NCI-H1417 treated with DMSO at 0.1 percent for 48 hours (cell line): ENCODE measurements around the gene DUSP11.
A peak's percentile ranks its signal among the peaks of the same experiment; 100 is the strongest.
"Not testable (repeated sequence)": the region's sequence is repeated elsewhere in the genome, so short reads cannot be mapped to it uniquely, and the experiment has no call there.

Experiments
- DNase-seq: peaks from one replicate; lab custom pipeline; 2025; lab: John Stamatoyannopoulos, UW

The DUSP11 gene

DNA sequence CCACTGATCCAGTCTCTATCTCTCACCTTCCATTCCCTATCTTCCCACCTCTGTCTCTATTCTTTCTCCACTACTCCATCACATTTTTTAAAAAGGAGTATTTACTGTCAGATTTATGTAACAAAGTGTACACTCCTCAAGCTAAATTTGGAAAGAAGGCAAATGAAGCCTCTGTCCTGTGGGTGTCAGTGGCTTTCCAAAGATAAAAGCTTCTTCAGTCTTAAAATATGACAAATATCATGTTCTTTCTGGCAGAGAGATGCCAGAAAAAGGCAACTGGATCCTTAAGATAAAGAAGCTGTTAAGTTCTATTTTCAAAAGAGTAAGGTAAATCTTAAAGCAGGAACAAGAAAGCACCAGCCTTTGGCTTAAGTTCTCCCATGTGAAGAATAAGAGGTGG, 7.1 kb downstream of the DUSP11 start:
- no peak for DNase-seq

DNA sequence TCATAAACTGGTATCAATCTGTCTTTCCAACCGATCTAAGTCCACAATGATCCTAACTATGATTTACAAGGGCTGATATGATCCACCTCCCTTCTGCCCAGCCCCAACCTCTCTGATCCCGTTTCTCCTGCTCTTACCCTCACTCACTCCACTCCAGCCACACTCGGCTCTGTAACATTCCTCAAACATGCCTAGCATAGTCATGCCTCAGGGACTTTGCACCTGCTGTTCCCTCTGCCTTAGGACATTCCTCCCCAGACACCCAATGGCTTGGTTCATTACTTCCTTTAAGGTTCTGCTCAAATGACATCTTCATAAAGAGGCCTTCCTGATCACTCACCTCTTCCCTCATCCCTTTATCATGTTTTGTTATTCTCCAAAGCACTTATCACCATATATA, 9.2 kb downstream of the DUSP11 start:
- no peak for DNase-seq

DNA sequence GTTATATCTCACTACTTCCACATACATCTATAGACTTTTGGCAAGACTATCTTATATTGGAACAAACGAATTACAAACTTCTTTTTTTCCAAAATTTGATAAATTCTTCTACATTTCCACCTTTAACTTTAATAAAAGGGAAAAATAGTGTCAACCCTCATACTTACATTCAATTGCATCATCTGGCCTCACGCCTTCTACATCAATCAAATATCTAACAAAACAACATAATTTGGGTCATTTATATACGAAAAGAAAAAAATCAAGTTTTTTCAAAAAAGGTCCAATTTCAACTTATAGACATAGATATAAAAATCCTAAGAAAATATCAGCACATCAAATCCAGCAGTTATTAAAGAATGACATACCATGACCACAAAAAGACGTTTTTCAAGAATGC, 12.9 kb downstream of the DUSP11 start:
- no peak for DNase-seq

DNA sequence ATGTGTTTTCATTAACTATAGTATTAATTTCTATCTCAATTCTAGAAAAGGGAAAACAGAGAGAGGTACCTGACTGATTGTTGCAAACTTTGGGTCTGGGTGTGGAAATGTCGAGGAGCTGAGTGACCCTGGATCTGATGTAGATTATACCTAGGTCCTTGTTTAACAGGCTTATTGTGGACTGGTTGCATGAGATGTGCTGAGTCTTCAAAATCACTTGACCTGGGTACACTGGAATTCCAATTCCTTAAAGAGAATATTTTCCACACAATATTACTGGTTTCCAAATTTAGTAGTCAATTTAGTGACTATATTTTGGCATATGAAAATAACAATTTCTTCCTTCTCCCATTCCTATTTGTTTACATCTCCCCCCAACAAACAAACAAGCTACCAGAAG, 13.6 kb downstream of the DUSP11 start:
- no peak for DNase-seq

DNA sequence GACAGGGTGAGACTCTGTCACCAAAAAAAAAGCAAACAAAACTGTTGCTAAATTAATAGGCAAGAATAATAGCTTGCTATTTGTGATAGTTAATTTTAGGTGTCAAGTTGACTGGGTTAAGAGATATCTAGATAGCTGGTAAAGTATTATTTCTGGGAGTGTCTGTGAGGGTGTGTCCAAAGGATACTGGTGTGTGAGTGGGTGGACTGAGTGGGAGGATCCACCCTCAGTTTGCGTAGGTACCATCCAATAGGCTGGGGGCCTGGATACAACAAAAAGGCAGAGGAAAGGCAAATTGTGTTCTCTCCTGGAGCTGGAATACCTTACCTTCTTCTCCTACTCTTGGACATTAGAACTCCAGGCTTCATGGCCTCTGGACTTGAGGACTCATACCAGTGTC, 15.0 kb downstream of the DUSP11 start:
- no peak for DNase-seq

DNA sequence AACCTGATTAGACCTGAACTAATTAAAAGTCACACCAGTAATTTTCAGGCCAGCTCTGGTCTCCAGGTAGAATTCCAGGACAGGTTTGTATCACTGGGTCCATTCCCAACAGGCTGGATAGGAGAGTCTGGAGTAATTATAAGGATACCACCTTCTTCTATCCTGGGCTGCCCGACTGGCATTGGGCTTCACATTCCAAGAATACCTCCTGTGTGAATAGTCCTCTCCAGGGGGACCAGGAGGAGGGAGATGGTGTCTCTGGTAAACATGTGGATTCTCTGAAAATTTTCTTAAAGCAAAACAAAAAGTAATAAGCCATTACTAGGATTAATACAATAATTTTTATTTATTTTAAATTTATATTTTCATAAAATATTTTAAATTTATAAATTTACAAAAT, 17.3 kb downstream of the DUSP11 start:
- no peak for DNase-seq

DNA sequence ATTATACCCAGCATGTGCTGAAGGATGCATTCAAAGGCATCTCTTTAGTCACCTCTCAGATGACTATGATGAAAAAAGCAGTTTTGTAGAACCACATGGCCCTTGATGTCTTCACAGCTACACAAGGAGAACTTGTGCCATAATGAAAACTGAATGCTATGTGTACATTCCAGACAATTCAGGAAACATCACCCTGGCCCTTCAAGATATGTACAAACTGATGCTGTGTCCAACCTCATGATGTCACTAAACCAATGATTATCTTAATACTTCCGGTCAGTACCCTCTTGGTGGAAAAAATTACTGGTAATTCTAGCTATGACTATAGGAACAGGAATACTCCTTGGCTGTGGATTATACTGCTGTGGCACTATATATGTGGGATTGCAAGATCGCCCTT, 20.0 kb downstream of the DUSP11 start:
- DNase-seq = no peak

DNA sequence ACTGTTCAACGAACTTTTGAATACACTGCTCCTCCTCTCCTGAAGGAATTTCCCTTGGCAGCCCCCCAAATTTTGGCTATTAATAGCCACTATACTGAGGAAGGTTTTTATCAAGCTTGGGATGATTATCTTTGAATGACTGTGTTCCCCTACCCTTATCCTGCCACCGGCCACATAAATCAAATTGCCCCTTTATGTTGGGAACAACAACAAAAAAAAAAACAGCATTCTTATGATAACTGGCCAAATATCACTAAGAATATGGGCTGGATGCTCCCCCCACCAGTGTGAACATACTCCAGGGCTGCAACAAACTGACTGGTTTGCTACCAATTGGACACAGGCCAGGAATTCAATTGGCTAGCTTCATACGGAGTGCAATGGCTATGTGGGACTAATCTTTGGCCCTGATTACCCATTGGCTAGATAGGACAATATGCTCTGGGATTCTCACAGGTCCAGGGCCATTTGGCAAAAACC, 20.6 kb downstream of the DUSP11 start:
- no peak for DNase-seq

DNA sequence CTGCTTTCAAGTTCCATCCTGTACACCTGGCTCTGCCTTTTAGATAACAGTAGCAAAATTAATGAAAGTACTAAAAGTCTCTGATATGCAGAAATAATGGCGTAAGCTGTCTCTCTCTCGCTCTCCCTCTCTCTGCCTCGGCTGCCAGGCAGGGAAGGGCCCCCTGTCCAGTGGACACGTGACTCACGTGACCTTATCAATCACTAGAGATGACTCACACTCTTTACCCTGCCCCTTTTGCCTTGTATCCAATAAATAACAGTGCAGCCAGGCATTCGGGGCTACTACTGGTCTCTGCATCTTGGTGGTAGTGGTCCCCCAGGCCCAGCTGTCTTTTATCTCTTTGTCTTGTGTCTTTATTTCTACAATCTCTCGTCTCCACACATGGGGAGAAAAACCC, 25.6 kb downstream of the DUSP11 start:
- DNase-seq = not testable (repeated sequence)

DNA sequence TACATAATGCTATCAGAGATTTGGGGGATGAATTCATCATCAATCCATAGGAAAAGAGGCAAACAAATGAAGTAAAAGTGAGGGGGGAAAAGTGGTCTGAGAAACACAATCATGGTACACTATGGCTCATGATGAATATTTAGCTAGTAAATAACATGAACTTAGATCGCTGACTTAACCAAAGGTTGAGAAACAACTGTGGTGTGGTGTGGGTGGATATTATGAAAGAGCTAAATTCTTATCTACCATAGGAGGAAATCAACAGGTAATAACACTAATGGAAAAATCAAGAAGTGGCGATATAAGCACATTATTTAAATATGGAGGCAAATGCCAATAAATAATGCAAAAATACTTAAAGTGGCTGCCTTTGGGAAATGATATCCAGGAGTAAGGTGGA, 30.6 kb downstream of the DUSP11 start:
- DNase-seq = no peak

DNA sequence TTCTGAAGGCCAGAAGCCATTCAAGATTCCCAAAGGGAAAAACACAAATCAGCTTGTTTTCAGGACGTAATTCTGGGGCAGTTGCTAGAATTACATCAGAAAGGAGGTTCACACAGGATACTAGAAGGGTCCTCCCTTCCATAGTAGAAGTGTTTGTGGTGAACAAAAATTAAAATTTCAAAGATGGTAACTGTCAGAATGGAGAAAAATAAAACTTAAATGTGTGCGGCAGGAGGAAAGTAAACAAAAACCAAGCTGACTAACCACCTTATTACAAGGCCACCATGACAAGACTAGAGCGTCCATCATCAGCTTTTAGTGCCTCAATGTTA, 33.1 kb downstream of the DUSP11 start:
- no peak for DNase-seq

DNA sequence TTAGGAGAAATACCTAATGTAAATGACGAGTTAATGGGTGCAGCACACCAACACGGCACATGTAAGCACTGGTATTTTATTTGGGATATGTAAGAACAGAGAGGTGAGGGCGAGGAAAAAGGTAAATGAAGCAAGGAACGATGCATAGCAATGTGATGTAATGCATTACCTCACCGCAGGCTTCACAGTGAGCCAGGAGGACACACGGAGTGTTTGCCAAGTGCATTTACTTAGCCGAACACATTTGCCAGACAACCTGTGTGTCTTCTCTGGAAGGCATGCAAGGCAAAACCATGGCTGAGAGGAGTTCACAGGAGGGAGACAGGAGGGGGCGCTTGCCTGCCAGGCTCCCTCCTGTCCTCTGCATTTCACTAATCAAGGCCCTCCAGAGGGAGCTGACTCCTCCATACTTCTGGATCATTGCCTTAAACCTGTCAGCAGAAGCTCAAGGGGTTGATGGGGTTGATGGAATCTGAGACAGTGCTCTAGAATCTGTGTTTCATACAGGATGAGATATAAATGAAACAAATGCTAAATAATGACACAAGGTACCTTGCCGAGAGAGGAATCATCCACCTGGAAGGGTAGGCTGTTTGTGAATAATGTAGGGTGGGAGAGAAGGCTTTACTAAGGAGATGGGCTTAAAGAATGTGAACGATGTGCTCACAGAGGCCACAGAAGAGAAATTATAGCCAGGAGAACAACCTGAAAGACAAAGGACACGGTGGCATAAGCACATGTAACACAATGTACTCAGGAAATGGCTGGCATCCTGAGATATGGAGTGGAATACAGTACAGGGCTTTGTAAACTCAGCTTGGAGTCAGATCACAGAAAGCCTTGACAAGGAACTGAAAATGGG, 33.7 kb downstream of the DUSP11 start:
- DNase-seq = no peak

DNA sequence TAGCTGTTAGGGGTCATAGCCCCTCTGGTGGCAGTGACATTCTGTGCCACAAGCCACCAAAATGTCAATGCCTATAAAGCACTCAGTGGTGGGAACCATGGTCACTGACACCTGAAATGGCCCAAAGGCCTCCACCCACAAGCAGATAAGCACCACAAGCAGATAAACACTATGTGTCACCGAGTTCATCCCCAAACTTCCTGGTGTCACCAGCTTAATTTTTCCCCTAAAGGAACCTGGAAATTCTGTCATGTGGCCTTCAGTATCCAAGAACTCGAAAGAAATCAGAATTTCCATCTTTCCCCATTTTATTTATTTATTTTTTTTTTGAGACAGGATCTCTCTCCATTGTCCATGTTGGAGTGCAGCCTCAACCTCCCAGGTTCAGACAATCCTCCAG, 39.1 kb downstream of the DUSP11 start:
- no peak for DNase-seq

DNA sequence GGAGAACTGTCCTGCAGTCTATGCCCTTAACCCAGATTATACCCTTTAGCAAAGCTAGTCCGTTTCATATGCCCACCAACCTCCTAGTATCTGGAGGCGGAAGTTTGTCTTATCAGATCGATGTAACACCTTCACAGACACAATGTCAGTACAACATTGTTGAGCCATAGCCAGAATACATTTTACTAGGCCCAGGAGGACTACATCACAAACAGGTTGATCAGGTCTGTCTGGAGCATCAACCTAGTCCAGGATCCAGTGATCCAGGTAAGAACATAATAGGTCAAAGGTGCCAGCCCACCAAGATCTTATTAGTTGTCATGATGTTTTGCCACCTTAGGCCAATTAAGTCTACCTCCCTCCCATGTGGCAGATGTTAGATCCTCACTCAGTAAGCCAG, 40.8 kb downstream of the DUSP11 start:
- no peak for DNase-seq

DNA sequence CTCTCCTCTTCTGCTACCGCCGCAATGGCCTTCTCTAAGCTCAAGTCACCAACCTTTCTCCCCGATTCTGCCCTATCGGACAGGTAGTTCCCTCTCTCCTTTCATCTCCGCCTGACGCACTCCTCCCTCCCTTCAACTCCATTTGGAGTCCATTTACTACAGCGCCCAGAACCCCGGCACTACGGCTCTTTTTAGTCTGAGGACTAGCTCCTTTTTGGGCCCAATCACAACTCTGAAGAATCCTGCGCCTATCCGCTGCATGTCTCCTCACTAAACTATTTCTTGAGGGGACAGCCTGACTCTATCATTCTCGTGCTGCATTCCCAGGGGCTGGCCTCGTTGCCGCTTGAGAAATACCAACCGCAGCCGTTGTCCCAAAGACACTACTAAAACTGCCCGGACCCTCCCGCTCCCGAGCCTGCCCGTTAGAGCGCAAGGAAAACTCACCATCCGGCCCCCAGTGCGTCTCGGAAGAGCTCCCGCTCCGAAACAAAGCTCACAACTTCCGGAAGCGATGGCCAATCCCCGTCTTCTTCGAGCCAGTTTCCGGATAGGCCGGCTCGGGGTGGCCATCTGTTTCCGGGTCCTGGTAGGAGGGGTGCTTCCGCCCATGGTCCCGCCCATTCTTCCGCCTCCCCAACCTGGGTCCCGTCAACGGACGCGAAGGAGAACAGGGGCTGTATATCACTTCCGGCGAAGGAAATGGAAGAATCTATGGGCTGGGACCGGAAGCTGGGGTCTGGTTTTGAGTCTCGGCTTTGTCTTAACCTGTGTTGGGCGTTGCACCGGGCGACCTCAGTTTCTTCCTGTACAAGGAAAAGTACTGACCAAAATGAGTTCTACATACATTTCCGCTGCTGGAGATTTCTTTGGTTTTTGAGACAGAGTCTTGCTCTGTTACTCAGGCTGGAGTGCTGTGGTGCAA, 42.8 kb downstream of the DUSP11 start, which contains the start of gene TPRKB:
Gene TPRKB, minus strand, starts transcription at position 491 of the 925 bp plus-strand sequence. CDS start 2,776 bp downstream, outside the sequence.
- DNase-seq = peak; percentile 88

DNA sequence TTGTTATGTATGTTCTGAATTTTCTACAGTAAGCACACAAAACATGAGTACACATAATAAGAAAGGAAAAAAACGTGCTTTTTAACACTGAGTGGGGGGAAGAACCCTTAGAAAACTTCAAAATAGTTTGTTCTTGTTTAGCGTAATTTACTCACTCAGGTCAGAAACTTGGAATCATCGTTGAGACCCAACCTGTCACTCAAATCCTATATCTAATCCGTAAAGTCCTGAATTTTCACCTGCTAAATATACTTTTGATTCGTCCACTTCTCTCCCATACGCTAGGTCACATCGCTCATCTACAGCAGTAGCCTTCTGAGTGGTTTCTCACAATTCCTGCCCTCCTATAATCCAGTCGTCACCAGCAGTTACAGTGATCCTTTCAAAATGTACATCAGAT, 43.5 kb downstream of the DUSP11 start:
- DNase-seq = no peak

DNA sequence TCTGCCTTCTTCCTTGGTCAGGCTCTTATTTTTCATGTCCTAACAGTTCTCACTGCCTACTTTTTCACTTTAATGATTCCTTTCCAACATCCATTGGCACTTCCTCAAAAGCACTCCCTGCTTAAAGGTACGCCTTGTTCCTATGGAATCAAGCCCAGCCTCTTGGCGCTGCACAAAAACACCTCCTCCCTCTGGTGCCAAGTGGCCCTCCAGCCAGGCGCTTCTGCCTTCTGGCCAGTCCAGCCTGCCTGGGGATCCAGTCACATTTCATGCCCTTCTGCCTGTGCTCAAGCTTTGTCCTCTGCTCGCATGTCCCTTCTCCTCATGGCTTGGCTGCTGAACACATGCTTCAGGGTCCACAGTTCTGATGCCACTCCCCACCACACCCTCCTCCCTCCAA, 49.1 kb downstream of the DUSP11 start:
- DNase-seq = no peak

DNA sequence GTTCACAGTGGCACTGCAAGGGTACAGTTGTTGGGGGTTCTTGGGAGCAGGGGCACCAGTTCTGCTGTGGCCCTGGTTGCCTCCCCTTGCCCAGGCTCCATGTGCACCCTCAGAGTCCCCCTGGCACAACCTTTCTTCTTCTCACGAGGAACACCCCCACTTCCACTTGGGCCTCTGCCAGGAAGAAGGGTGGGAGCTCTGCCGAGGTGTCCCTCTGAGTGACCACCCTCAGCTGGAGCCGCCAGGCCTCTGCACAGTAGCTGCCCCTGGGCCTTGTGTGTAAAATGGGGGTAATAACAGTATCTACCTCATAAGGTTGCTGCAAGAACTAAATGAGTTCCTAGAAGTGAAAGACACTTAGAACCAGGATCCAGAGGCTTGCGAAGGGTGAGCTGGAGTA, 51.2 kb downstream of the DUSP11 start:
- DNase-seq = no peak

DNA sequence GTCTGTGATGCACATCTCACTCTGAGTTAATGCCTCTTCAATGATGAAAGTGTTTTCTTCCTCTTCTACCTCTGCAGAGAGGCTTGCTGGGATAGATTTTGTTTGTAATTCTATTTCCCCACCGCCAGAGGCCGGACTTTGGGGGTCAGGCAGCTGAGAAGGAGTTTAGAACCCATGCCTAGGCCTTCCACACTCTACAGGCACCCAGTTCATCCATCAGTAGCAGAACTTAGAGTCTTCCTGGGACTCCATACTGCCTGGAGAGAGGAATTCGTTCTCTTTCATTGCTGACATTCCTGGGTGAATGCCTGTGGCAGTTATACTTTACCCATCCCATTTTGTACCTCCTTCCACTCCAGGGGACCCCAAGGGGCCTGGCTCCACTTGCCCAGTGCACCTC, 51.9 kb downstream of the DUSP11 start:
- no peak for DNase-seq

DNA sequence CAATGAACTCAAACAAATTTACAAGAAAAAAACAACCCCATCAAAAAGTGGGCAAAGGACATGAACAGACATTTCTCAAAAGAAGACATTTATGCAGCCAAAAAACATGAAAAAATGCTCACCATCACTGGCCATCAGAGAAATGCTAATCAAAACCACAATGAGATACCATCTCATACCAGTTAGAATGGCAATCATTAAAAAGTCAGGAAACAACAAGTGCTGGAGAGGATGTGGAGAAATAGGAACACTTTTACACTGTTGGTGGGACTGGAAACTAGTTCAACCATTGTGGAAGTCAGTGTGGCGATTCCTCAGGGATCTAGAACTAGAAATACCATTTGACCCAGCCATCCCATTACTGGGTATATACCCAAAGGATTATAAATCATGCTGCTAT, 53.2 kb downstream of the DUSP11 start:
- not testable (repeated sequence) for DNase-seq

DNA sequence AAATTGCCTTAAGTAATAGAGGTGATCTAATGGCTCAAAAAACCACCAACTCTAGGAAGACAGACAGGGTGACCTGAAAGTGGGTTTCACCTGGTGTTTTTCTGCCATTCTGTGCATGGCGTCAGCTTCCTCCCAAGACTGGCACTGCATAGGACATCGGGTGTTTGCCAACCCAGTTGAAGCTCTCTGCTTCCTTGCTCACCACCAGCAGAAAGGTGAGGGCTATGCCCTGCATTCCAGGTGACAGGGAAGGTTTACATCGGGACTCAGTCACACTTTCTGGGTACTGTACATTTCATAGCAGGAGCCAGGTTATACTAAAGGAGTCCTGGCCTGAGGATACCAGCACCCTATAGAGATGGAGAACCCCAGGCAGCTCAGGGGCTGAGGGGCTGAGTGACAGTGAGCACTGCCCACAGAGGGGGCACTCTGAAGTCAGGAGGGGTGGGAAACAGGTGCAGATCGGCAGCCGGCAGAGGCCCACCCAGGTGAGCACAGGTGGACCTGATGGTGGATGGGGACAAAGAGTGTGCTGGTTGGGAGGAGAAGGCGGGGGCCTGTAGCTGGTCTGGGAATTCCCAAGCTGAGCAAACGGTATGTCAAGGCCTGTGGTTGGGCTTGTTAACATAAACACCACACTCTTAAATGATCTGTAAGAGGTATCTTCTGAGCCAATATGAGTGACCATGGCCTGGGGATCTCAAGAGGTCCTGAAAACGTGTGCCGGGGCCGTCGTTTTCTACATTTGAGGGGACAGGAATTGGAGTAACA, 60.9 kb downstream of the DUSP11 start:
- no peak for DNase-seq

DNA sequence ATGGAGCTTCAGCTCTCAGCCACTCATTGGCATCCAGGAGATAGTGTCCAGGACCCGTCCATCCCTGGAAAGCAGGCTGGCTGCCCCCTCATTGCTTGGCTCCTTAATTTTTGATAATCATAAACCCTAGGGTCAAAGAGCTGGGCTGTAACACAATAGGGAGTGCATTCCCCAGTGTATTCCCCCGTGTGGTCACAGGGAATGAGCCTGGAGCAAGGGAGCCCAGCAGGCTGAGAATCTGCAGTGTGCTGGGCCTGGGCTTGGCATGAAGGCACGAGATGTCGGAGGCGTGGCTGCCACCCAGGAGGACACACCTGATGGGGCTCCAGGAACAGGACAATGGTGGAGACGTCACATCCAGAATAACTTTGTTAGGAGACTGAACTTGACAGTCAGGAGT, 61.5 kb downstream of the DUSP11 start:
- no peak for DNase-seq
